HepG2 (cell line): ENCODE measurements around the gene ICAM3. TPM values are rescaled to one million over a fixed set of nuclear protein-coding genes. Genes with fewer than 3 reads are reported as not detected.

Experiments
- ASH2L ChIP-seq: fragments of 300-600, 200-600 bp; sonication (generic); IDR thresholded peaks from 2 replicates; pipeline ENCODE4 v1.7.0; 2017; ENCODE audit warnings: low read depth, mild to moderate bottlenecking, moderate library complexity, mixed read lengths, low read length; ENCODE audit not compliant: insufficient read length
- HIVEP1 ChIP-seq: sonication (generic); formaldehyde crosslinking; IDR thresholded peaks from 2 replicates; pipeline ENCODE4 v1.4.0; 2020; ENCODE audit warnings: mild to moderate bottlenecking, missing genetic modification reagents
- JDP2 ChIP-seq: sonication (generic); formaldehyde crosslinking; IDR thresholded peaks from 2 replicates; pipeline ENCODE4 v1.8.1; 2022; ENCODE audit warnings: missing genetic modification reagents, borderline replicate concordance
- LCORL ChIP-seq, 2 experiments: fragments of 450-650 bp in 1 of 2; sonication (generic) in 1 of 2; formaldehyde crosslinking in 1 of 2; IDR thresholded peaks; 2 replicates each; pipeline versions ENCODE4 v1.5.0 to v1.6.1; 2017 to 2020; ENCODE audit warnings: antibody characterized with exemption in 1 of 2, missing genetic modification reagents in 1 of 2
- MAFG ChIP-seq: sonication (generic); formaldehyde crosslinking; IDR thresholded peaks from 2 replicates; pipeline ENCODE4 v1.5.1; 2020; ENCODE audit warnings: mild to moderate bottlenecking, missing genetic modification reagents
- NR2F1 ChIP-seq, 2 experiments: fragments of 450-650 bp in 1 of 2; formaldehyde crosslinking in 1 of 2; IDR thresholded peaks; 2 replicates each; pipeline versions ENCODE4 v1.5.0 to v1.6.1; 2016 to 2020; ENCODE audit warnings: mild to moderate bottlenecking in 1 of 2, missing compliant biosample characterization in 1 of 2, missing genetic modification reagents in 1 of 2, moderate library complexity in 1 of 2
- PPARG ChIP-seq: conservative IDR thresholded peaks from 2 replicates; pipeline ENCODE4 v1.6.1; 2016; ENCODE audit warnings: missing biosample characterization, missing genetic modification reagents
- SIN3B ChIP-seq: fragments of 150-350 bp; IDR thresholded peaks from 2 replicates; pipeline ENCODE4 v1.6.1; 2014; ENCODE audit warnings: low read length
- SOX5 ChIP-seq: IDR thresholded peaks from 2 replicates; pipeline ENCODE4 v1.6.1; 2016; ENCODE audit warnings: borderline replicate concordance
- SOX6 ChIP-seq, 2 experiments: fragments of 450-650 bp in 1 of 2; sonication (generic) in 1 of 2; formaldehyde crosslinking in 1 of 2; IDR thresholded peaks; 2 replicates each; pipeline versions ENCODE4 v1.4.0 to v1.6.1; 2017 to 2020; ENCODE audit warnings: antibody characterized with exemption in 1 of 2, mild to moderate bottlenecking in 1 of 2, missing genetic modification reagents in 1 of 2
- SRSF9 ChIP-seq: fragments of 200-400 bp; formaldehyde crosslinking; IDR thresholded peaks from 2 replicates; pipeline ENCODE4 v1.6.1; 2018; ENCODE audit warnings: borderline replicate concordance, mild to moderate bottlenecking, low read depth, low read length; ENCODE audit not compliant: insufficient read depth, poor library complexity, severe bottlenecking
- SSRP1 ChIP-seq: IDR thresholded peaks from 2 replicates; pipeline ENCODE4 v1.6.1; 2016; ENCODE audit warnings: control low read depth
- TGIF2 ChIP-seq: IDR thresholded peaks from 2 replicates; pipeline ENCODE4 v1.6.1; 2016; ENCODE audit warnings: control low read depth, missing compliant biosample characterization
- ZNF260 ChIP-seq: sonication (generic); formaldehyde crosslinking; IDR thresholded peaks from 2 replicates; pipeline ENCODE4 v1.4.0; 2020; ENCODE audit warnings: missing genetic modification reagents, low read depth, mild to moderate bottlenecking, borderline replicate concordance
- ZNF282 ChIP-seq: fragments of 450-650 bp; IDR thresholded peaks from 2 replicates; pipeline ENCODE4 v1.6.1; 2018; ENCODE audit not compliant: partially characterized antibody
- ZNF382 ChIP-seq: sonication (generic); formaldehyde crosslinking; IDR thresholded peaks from 2 replicates; pipeline ENCODE4 v1.5.0; 2020; ENCODE audit warnings: missing genetic modification reagents, mild to moderate bottlenecking, borderline replicate concordance
- ZNF557 ChIP-seq: sonication (generic); formaldehyde crosslinking; IDR thresholded peaks from 2 replicates; pipeline ENCODE4 v1.4.0; 2020; ENCODE audit warnings: missing genetic modification reagents
- ZNF788 ChIP-seq: sonication (generic); formaldehyde crosslinking; IDR thresholded peaks from 2 replicates; pipeline ENCODE4 v1.5.0; 2020; ENCODE audit warnings: mild to moderate bottlenecking, missing genetic modification reagents, borderline replicate concordance
- polyA plus RNA-seq, 8 experiments: library from polyadenylated mRNA; depleted of rRNA in 3 of 8; stranded (reverse) in 7 of 8; unstranded in 1 of 8; fragments of >200 nt; fragmentation: Illumina TruSeq in 4 of 8; extraction: Trizol in 4 of 8; gene quantifications; 2 replicates each; pipeline versions ENCODE4 v1.2.1 to v1.2.3, GENCODE V29; 2011 to 2016; ENCODE audit warnings: low read depth in 4 of 8, missing spikeins in 1 of 8, mixed read lengths in 1 of 8; ENCODE audit not compliant: insufficient read depth in 1 of 8
- total RNA-seq, 5 experiments: library from RNA; depleted of rRNA; stranded (reverse); fragments of >200 nt; fragmentation: Illumina TruSeq; extraction: Trizol; gene quantifications; 2 replicates each; pipeline ENCODE4 v1.2.3, GENCODE V29; 2016; ENCODE audit warnings: low read depth in 1 of 5
- TF ChIP-seq, protein P1 (sequence below): sonication (generic); formaldehyde crosslinking; IDR thresholded peaks from 2 replicates; pipeline ENCODE4 v1.5.1; 2020; ENCODE audit warnings: mild to moderate bottlenecking, missing genetic modification reagents, moderate library complexity
- TF ChIP-seq, protein P2 (sequence below): sonication (generic); formaldehyde crosslinking; IDR thresholded peaks from 2 replicates; pipeline ENCODE4 v1.4.0; 2020; ENCODE audit warnings: missing genetic modification reagents
- TF ChIP-seq, protein P3 (sequence below): IDR thresholded peaks from 2 replicates; pipeline ENCODE4 v1.6.1; 2012; ENCODE audit warnings: inconsistent platforms
- TF ChIP-seq, protein P4 (sequence below): sonication (generic); formaldehyde crosslinking; IDR thresholded peaks from 2 replicates; pipeline ENCODE4 v1.8.1; 2023; ENCODE audit warnings: mild to moderate bottlenecking, missing genetic modification reagents
- TF ChIP-seq, protein P5 (sequence below): sonication (generic); formaldehyde crosslinking; IDR thresholded peaks from 2 replicates; pipeline ENCODE4 v1.4.0; 2020; ENCODE audit warnings: mild to moderate bottlenecking, missing genetic modification reagents

The ICAM3 gene
- total and polyA plus RNA-seq, 2 of the 13 experiments (the other 11 are each of a cell fraction or from before 2014, with no cell fraction given): 14.1 to 21.0 TPM

DNA sequence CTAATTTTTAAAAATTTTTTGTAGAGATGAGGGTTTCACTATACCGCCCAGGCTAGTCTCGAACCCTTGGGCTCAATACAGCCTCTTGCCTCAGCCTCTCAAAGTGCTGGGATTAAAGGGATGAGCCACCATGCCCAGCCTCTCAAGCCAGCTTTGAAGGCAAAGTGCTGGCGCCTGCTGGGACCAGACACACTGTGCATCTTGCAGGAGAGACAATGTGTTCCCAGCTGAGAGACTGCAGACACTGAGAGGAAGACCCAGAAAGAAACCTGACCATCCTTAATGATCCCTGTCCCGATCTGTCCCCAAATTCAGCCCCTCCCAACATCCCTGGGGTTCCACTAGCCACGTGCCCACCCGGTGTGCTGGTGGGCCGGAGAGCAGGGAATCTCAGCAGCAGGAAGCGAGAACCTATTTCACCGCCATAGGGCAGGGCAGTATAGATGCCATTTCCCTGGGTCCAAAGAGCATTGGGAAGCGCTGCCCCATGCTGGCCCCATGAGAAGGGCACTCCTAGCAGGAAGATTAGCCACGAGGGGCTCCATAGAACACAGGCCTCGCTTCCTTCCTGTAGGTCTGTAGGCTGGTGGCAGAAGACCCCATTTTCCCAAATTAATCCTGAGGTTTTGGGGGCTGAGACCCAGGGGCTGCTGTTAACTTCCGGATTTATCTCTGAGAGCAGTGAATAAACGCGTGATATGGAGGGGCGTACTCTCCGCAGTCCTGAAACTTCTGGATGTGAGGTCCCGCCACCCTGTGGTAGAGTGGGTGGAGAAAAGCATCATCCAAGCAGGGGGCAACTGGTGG lies 7.1 kb downstream of the ICAM3 start (continued):
- TF ChIP-seq, protein P1, sequence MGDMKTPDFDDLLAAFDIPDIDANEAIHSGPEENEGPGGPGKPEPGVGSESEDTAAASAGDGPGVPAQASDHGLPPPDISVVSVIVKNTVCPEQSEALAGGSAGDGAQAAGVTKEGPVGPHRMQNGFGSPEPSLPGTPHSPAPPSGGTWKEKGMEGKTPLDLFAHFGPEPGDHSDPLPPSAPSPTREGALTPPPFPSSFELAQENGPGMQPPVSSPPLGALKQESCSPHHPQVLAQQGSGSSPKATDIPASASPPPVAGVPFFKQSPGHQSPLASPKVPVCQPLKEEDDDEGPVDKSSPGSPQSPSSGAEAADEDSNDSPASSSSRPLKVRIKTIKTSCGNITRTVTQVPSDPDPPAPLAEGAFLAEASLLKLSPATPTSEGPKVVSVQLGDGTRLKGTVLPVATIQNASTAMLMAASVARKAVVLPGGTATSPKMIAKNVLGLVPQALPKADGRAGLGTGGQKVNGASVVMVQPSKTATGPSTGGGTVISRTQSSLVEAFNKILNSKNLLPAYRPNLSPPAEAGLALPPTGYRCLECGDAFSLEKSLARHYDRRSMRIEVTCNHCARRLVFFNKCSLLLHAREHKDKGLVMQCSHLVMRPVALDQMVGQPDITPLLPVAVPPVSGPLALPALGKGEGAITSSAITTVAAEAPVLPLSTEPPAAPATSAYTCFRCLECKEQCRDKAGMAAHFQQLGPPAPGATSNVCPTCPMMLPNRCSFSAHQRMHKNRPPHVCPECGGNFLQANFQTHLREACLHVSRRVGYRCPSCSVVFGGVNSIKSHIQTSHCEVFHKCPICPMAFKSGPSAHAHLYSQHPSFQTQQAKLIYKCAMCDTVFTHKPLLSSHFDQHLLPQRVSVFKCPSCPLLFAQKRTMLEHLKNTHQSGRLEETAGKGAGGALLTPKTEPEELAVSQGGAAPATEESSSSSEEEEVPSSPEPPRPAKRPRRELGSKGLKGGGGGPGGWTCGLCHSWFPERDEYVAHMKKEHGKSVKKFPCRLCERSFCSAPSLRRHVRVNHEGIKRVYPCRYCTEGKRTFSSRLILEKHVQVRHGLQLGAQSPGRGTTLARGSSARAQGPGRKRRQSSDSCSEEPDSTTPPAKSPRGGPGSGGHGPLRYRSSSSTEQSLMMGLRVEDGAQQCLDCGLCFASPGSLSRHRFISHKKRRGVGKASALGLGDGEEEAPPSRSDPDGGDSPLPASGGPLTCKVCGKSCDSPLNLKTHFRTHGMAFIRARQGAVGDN (CRISPR knock-in tag): peak; percentile 62
- TF ChIP-seq SSRP1 (no peak), TGIF2 (CRISPR knock-in tag) (no peak; the same call in 1 of the 2 replicates), ASH2L (peak; percentile 10), SOX5 (no peak), HIVEP1 (CRISPR knock-in tag) (0 out of 2 replicates have a peak, but pooled peaks have one; percentile 30), ZNF788 (no peak; the same call in 1 of the 2 replicates), ZNF260 (CRISPR knock-in tag) (no peak), SRSF9 (no peak), SOX6 (IDR thresholded peaks at IDR 0.05) (no peak), SOX6 (CRISPR knock-in tag; IDR thresholded peaks at IDR 0.05) (no peak), NR2F1 (CRISPR knock-in tag; IDR thresholded peaks at IDR 0.05) (no peak), SIN3B (no peak), PPARG (CRISPR knock-in tag) (no peak), LCORL (IDR thresholded peaks at IDR 0.05) (no peak), LCORL (CRISPR knock-in tag; IDR thresholded peaks at IDR 0.05) (no peak), MAFG (no peak), ZNF382 (no peak), ZNF282 (no peak), ZNF557 (CRISPR knock-in tag) (no peak), JDP2 (CRISPR knock-in tag) (no peak)
- TF ChIP-seq, protein P2, sequence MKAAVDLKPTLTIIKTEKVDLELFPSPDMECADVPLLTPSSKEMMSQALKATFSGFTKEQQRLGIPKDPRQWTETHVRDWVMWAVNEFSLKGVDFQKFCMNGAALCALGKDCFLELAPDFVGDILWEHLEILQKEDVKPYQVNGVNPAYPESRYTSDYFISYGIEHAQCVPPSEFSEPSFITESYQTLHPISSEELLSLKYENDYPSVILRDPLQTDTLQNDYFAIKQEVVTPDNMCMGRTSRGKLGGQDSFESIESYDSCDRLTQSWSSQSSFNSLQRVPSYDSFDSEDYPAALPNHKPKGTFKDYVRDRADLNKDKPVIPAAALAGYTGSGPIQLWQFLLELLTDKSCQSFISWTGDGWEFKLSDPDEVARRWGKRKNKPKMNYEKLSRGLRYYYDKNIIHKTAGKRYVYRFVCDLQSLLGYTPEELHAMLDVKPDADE (CRISPR knock-in tag): no peak
- TF ChIP-seq, protein P3, sequence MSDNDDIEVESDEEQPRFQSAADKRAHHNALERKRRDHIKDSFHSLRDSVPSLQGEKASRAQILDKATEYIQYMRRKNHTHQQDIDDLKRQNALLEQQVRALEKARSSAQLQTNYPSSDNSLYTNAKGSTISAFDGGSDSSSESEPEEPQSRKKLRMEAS: peak; percentile 72
- TF ChIP-seq, protein P4, sequence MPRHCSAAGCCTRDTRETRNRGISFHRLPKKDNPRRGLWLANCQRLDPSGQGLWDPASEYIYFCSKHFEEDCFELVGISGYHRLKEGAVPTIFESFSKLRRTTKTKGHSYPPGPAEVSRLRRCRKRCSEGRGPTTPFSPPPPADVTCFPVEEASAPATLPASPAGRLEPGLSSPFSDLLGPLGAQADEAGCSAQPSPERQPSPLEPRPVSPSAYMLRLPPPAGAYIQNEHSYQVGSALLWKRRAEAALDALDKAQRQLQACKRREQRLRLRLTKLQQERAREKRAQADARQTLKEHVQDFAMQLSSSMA (CRISPR knock-in tag): no peak
- TF ChIP-seq, protein P5, sequence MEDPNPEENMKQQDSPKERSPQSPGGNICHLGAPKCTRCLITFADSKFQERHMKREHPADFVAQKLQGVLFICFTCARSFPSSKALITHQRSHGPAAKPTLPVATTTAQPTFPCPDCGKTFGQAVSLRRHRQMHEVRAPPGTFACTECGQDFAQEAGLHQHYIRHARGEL (CRISPR knock-in tag): no peak
